Measurements from ENCODE around the gene TACR3.

DNA sequence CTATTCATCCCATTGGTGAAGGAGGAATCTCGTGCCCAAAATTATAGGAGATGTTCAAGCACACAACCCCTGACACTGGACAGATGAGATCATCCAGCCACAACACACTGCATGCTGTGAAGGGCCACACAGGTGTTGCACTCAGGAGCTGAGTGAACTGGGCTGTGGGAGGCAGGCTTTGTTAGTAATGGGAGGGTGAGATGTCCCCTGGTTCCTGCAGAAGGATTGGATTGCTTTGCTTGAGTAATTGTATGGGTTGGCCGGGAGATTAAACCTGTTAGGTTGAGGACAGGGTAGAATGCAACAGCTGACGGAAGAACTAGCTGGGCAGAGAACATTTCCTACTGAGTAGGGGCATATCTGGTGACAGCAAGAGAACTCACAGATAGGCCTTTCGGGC, 152.2 kb downstream of the TACR3 start:
- TF ChIP-seq, protein P1, sequence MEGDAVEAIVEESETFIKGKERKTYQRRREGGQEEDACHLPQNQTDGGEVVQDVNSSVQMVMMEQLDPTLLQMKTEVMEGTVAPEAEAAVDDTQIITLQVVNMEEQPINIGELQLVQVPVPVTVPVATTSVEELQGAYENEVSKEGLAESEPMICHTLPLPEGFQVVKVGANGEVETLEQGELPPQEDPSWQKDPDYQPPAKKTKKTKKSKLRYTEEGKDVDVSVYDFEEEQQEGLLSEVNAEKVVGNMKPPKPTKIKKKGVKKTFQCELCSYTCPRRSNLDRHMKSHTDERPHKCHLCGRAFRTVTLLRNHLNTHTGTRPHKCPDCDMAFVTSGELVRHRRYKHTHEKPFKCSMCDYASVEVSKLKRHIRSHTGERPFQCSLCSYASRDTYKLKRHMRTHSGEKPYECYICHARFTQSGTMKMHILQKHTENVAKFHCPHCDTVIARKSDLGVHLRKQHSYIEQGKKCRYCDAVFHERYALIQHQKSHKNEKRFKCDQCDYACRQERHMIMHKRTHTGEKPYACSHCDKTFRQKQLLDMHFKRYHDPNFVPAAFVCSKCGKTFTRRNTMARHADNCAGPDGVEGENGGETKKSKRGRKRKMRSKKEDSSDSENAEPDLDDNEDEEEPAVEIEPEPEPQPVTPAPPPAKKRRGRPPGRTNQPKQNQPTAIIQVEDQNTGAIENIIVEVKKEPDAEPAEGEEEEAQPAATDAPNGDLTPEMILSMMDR (conservative IDR thresholded peaks at IDR 0.05 in 1 of 2, IDR thresholded peaks at IDR 0.05 in 1 of 2; ENCODE audit: low read depth in 1 of 2, low read length in 2 of 2), result no peak
- no peak for TF ChIP-seq EZH2 (IDR thresholded peaks at IDR 0.05; ENCODE audit: low read length, missing control alignments)

All from fibroblast of lung (primary cell).